Natural killer cell (primary cell): ENCODE data around the gene S1PR1. TPM values are rescaled to one million over a fixed set of nuclear protein-coding genes. Genes with fewer than 3 reads are reported as not detected.

ENCODE experiments used
- ATAC-seq, 3 donors: fragments of 150-1000 bp in 2 of 3; fragments of 200-7000 bp in 1 of 3; cut with Tn5 transposase; 1 replicate in 1 of 3; 2 replicates in 2 of 3; pipeline ENCODE4 v1.10.0; 2021; ENCODE audit warnings: mild to moderate bottlenecking in 2 of 3, moderate library complexity in 2 of 3
- DNase-seq, 2 donors: peaks; one replicate each; pipeline versions ENCODE4 v3.0.0 to v3.0.0-alpha.2; 2013 to 2021; ENCODE audit warnings: mixed read lengths in 1 of 2
- H3K27ac ChIP-seq: one replicate; pipeline ENCODE4 v1.5.1; 2013; ENCODE audit warnings: mild to moderate bottlenecking, low read length
- H3K27me3 ChIP-seq: one replicate; pipeline ENCODE4 v1.6.1; 2013; ENCODE audit warnings: low read length; ENCODE audit not compliant: control insufficient read depth, insufficient read depth
- H3K36me3 ChIP-seq: one replicate; pipeline ENCODE4 v1.6.1; 2013; ENCODE audit warnings: low read length; ENCODE audit not compliant: control insufficient read depth, insufficient read depth
- H3K4me1 ChIP-seq: one replicate; pipeline ENCODE4 v1.6.1; 2013; ENCODE audit warnings: low read length; ENCODE audit not compliant: control insufficient read depth, insufficient read depth
- H3K4me3 ChIP-seq: one replicate; pipeline ENCODE4 v1.5.1; 2013; ENCODE audit warnings: low read length
- H3K9me3 ChIP-seq: one replicate; pipeline ENCODE4 v1.6.1; 2013; ENCODE audit warnings: low read length; ENCODE audit not compliant: control insufficient read depth, insufficient read depth
- H3K27ac Mint-ChIP-seq, 2 donors: one replicate each; pipeline ENCODE4 v1.8.0; 2022; ENCODE audit warnings: mild to moderate bottlenecking in 2 of 2, mixed read lengths in 2 of 2, moderate library complexity in 1 of 2
- H3K27me3 Mint-ChIP-seq, 2 donors: one replicate each; pipeline ENCODE4 v1.8.0; 2022; ENCODE audit warnings: low read depth in 2 of 2, mixed read lengths in 2 of 2
- H3K36me3 Mint-ChIP-seq: one replicate; pipeline ENCODE4 v1.8.0; 2022; ENCODE audit warnings: mixed read lengths
- H3K4me1 Mint-ChIP-seq, 2 donors: one replicate each; pipeline ENCODE4 v1.8.0; 2022; ENCODE audit warnings: mixed read lengths in 2 of 2
- H3K4me3 Mint-ChIP-seq: one replicate; pipeline ENCODE4 v1.8.0; 2022; ENCODE audit warnings: mild to moderate bottlenecking, moderate library complexity, mixed read lengths
- H3K9me3 Mint-ChIP-seq, 2 donors: one replicate each; pipeline ENCODE4 v1.8.0; 2022; ENCODE audit warnings: mixed read lengths in 2 of 2
- WGBS: methylation state at CpG from one replicate; pipeline ENCODE4 v1.1.7; 2013; ENCODE audit warnings: missing lambda C conversion rate; ENCODE audit not compliant: insufficient coverage; 5-methylcytosine and 5-hydroxymethylcytosine counted together
- intact Hi-C: fragments of 100-400 bp; cut with micrococcal nuclease; formaldehyde crosslinking; loops from one replicate; pipeline ENCODE4 v1.14.2; 2022
- total RNA-seq, 4 donors: library from RNA; stranded (reverse); fragments of 120-200 nt in 1 of 4; gene quantifications; one replicate each; pipeline versions ENCODE4 v1.2.3 to v1.2.4, GENCODE V29; 2013 to 2022
- TF ChIP-seq, protein P1 (sequence below): fragments of 200-600 bp; IDR thresholded peaks from one replicate; pipeline ENCODE4 v1.8.0; 2022; ENCODE audit warnings: antibody characterized with exemption

The S1PR1 gene
- total RNA-seq, 3 donors from 2014 or later (not counting 1 experiment from before 2014, with no cell fraction given) = 33.5 to 114 (median 80.2) TPM

DNA sequence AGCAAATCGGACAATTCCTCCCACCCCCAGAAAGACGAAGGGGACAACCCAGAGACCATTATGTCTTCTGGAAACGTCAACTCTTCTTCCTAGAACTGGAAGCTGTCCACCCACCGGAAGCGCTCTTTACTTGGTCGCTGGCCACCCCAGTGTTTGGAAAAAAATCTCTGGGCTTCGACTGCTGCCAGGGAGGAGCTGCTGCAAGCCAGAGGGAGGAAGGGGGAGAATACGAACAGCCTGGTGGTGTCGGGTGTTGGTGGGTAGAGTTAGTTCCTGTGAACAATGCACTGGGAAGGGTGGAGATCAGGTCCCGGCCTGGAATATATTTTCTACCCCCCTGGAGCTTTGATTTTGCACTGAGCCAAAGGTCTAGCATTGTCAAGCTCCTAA is 3.2 kb downstream of the S1PR1 start:
- DNase-seq (peak in 1 of 2 donors; percentile 31), ATAC-seq (no peak)
- peak overlapping the region; percentile 98 for H3K4me3 Mint-ChIP-seq
- H3K4me1 ChIP-seq = peaks cover 47% of the 10 kb centered on the region
- intact Hi-C loops = no loop called here
- H3K27me3 Mint-ChIP-seq = no peaks in the 10 kb centered on the region
- H3K36me3 Mint-ChIP-seq = peaks cover 36% of the 10 kb centered on the region
- no peaks in the 10 kb centered on the region for H3K27me3 ChIP-seq
- H3K9me3 ChIP-seq = no peaks in the 10 kb centered on the region
- peak overlapping the region; percentile 91 to 96 for H3K27ac Mint-ChIP-seq
- H3K9me3 Mint-ChIP-seq = no peaks in the 10 kb centered on the region
- 50% methylated on average over 10 of the region's 10 CpGs for WGBS
- H3K4me1 Mint-ChIP-seq = peaks cover 77 to 86% of the 10 kb centered on the region in 2 donors
- TF ChIP-seq, protein P1, sequence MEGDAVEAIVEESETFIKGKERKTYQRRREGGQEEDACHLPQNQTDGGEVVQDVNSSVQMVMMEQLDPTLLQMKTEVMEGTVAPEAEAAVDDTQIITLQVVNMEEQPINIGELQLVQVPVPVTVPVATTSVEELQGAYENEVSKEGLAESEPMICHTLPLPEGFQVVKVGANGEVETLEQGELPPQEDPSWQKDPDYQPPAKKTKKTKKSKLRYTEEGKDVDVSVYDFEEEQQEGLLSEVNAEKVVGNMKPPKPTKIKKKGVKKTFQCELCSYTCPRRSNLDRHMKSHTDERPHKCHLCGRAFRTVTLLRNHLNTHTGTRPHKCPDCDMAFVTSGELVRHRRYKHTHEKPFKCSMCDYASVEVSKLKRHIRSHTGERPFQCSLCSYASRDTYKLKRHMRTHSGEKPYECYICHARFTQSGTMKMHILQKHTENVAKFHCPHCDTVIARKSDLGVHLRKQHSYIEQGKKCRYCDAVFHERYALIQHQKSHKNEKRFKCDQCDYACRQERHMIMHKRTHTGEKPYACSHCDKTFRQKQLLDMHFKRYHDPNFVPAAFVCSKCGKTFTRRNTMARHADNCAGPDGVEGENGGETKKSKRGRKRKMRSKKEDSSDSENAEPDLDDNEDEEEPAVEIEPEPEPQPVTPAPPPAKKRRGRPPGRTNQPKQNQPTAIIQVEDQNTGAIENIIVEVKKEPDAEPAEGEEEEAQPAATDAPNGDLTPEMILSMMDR = no peak
- H3K36me3 ChIP-seq = peaks cover 55% of the 10 kb centered on the region
- H3K4me3 ChIP-seq = peak overlapping the region; percentile 74
- peak overlapping the region; percentile 60 for H3K27ac ChIP-seq

DNA sequence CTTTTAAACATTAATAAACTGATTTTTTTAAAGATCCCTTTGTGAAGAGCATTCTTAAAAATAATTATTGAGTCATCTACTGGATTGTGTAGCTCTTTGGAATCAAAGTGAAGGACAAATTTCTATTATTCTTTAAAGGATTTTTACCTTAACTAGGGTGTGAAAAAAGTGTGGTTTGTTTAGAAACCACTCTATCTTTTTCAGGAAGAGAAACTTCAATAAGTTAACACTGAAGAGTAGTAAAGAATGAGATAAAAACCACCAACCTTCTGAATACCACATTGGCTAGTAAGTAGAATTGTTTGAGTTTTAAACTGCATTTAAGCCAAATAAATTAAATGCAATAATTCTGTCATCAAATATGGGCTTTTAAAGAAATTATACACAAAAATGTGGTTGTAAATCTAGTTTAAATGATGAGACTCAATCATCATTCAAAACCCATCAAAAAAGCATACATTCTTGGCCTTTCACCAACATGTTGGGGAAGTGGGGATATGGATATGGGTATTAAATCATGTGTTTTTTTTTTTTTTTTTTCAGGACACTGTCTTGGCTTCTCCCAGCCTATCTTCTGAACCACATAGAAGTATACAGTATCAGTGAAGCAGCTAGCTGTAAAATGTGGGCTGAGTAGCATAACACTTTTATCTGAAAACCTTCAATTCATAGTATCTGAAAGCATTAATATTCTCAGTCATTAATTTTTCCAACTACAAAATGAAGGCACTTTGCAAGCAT is 4.8 kb downstream of the S1PR1 start:
- H3K4me1 Mint-ChIP-seq = peaks cover 78 to 86% of the 10 kb centered on the region in 2 donors
- DNase-seq = no peak
- peaks cover 55% of the 10 kb centered on the region for H3K36me3 ChIP-seq

DNA sequence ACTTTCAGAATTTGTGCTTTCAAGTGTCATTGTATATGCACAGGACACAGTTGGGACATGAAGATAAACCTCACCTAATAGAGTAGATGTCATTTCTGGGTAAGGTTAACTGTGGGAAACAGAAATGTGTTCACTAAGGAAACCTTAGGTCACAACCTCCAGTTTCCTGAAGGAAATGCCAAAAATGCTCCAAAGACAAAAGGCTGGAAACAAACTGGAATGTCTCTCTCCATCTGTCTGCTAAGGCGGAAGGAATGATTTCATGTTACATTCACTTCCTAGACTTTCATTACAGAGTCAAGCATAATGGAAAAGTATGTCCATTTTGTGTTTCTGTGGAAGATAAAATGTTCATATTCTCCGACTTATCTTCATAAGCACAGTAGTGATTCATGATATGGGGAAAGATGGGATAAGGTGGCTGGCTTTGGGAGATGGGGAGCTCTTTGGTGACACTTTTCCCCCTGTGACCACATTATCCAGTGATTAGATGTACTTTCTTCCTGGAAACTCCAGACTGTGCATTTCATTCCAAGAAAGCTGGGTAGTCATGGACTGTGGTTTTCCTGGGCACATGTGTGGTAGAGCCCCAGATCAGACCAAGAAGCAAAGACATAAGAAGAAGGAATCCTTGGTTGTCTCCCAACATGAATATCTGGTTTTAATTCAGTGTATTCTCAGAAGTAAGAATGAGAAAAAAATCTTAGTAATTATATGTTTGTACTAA is 5.7 kb downstream of the S1PR1 start:
- H3K36me3 ChIP-seq = peaks cover 55% of the 10 kb centered on the region

More for the DNA sequence above, 4.8 kb downstream of the S1PR1 start:
- Mint-ChIP-seq H3K36me3 (peaks cover 36% of the 10 kb centered on the region), H3K27me3 (no peaks in the 10 kb centered on the region), H3K9me3 (no peaks in the 10 kb centered on the region), H3K4me3 (peak overlapping the region; percentile 81), H3K27ac (peak overlapping the region; percentile 91 to 96)
- H3K27ac ChIP-seq = peak overlapping the region; percentile 37
- H3K27me3 ChIP-seq = no peaks in the 10 kb centered on the region
- no peaks in the 10 kb centered on the region for H3K9me3 ChIP-seq
- no peak for ATAC-seq
- intact Hi-C loops = no loop called here
- H3K4me1 ChIP-seq = peaks cover 46% of the 10 kb centered on the region
- H3K4me3 ChIP-seq = no peak overlapping the region
- TF ChIP-seq, protein P1 = no peak

More for the DNA sequence above, 5.7 kb downstream of the S1PR1 start:
- 100% methylated on average over 1 of the region's 2 CpGs for WGBS
- Mint-ChIP-seq H3K4me1 (peaks cover 76 to 84% of the 10 kb centered on the region in 2 donors), H3K27ac (peak overlapping the region; percentile 91 to 96), H3K36me3 (peaks cover 29% of the 10 kb centered on the region), H3K9me3 (no peaks in the 10 kb centered on the region), H3K27me3 (no peaks in the 10 kb centered on the region), H3K4me3 (peak overlapping the region; percentile 81)
- Histone ChIP-seq H3K9me3 (no peaks in the 10 kb centered on the region), H3K4me1 (peaks cover 51% of the 10 kb centered on the region), H3K27me3 (no peaks in the 10 kb centered on the region), H3K27ac (peak overlapping the region; percentile 21), H3K4me3 (no peak overlapping the region)
- TF ChIP-seq, protein P1 = no peak
- intact Hi-C loops = no loop called here
- DNase-seq (no peak), ATAC-seq (no peak)
